HG02885 (cell line): ENCODE results near the gene ASPA.
"Not testable (repeated sequence)": the region's sequence is repeated elsewhere in the genome, so short reads cannot be mapped to it uniquely, and the experiment has no call there.

Experiments used
- ATAC-seq: cut with Tn5 transposase; IDR thresholded peaks from one replicate; pipeline ENCODE4 v1.9.1; 2021; ENCODE audit warnings: mild to moderate bottlenecking; ENCODE audit not compliant: unreplicated experiment, poor library complexity

The ASPA gene

GRCh38 chr17:3475812-3476610 is at the start of gene ASPA:
Gene ASPA, plus strand, starts transcription at chr17:3475997. Its CDS starts 163 bp downstream, at chr17:3476160.
- no peak for ATAC-seq

- ATAC-seq = not testable (repeated sequence)
These were observed 42.6 kb upstream of the ASPA start for GRCh38 chr17:3433215-3433614.

GRCh38 chr17:3433741-3434140 is 42.1 kb upstream of the ASPA start, which contains the start of gene OR1E2:
Gene OR1E2, minus strand, starts transcription at chr17:3433841. Its CDS starts 0 bp downstream, at chr17:3433841.
- ATAC-seq = no peak

- ATAC-seq = no peak
These were observed 37.4 kb upstream of the ASPA start for GRCh38 chr17:3438368-3438767.

- ATAC-seq = no peak
These were observed 35.3 kb upstream of the ASPA start for GRCh38 chr17:3440451-3440850.

GRCh38 chr17:3447625-3448024 is 28.2 kb upstream of the ASPA start:
- no peak for ATAC-seq

GRCh38 chr17:3448059-3448665 is 27.6 kb upstream of the ASPA start:
- no peak for ATAC-seq

- ATAC-seq = not testable (repeated sequence)
These were observed 9.4 kb upstream of the ASPA start for GRCh38 chr17:3466355-3466754.

GRCh38 chr17:3469529-3469928 is 6.3 kb upstream of the ASPA start:
- no peak for ATAC-seq

- ATAC-seq = no peak
These were observed 4.2 kb upstream of the ASPA start, which contains the start of gene SPATA22 for GRCh38 chr17:3471599-3471998. Gene SPATA22, minus strand, starts transcription at chr17:3471819. Its CDS starts 2,494 bp downstream, at chr17:3469325.

GRCh38 chr17:3472137-3472536 is 3.7 kb upstream of the ASPA start:
- ATAC-seq = no peak

- no peak for ATAC-seq
These were observed 1.6 kb upstream of the ASPA start for GRCh38 chr17:3474212-3474611.

- ATAC-seq = no peak
These were observed 529 bp upstream of the ASPA start for GRCh38 chr17:3475251-3475685.

GRCh38 chr17:3479988-3480387 is 4.2 kb downstream of the ASPA start:
- ATAC-seq = no peak

- no peak for ATAC-seq
These were observed 7.1 kb downstream of the ASPA start for GRCh38 chr17:3482852-3483251.

GRCh38 chr17:3485481-3486068 is 9.8 kb downstream of the ASPA start:
- ATAC-seq = no peak

GRCh38 chr17:3497101-3497500 is 21.3 kb downstream of the ASPA start:
- no peak for ATAC-seq

- ATAC-seq = no peak
These were observed 25.5 kb downstream of the ASPA start for GRCh38 chr17:3501344-3501743.

GRCh38 chr17:3502466-3502865 is 26.7 kb downstream of the ASPA start:
- no peak for ATAC-seq

GRCh38 chr17:3503285-3503684 is 27.5 kb downstream of the ASPA start:
- no peak for ATAC-seq

GRCh38 chr17:3505008-3505407 is 29.2 kb downstream of the ASPA start:
- no peak for ATAC-seq
